ENCODE measurements around the gene CMSS1. TPM values are rescaled to one million over a fixed set of nuclear protein-coding genes. Genes with fewer than 3 reads are reported as not detected.
"Not testable (repeated sequence)": the region's sequence is repeated elsewhere in the genome, so short reads cannot be mapped to it uniquely, and the experiment has no call there.

The CMSS1 gene
- total RNA-seq, 1 experiment from 2014 or later: 63.7 TPM

DNA sequence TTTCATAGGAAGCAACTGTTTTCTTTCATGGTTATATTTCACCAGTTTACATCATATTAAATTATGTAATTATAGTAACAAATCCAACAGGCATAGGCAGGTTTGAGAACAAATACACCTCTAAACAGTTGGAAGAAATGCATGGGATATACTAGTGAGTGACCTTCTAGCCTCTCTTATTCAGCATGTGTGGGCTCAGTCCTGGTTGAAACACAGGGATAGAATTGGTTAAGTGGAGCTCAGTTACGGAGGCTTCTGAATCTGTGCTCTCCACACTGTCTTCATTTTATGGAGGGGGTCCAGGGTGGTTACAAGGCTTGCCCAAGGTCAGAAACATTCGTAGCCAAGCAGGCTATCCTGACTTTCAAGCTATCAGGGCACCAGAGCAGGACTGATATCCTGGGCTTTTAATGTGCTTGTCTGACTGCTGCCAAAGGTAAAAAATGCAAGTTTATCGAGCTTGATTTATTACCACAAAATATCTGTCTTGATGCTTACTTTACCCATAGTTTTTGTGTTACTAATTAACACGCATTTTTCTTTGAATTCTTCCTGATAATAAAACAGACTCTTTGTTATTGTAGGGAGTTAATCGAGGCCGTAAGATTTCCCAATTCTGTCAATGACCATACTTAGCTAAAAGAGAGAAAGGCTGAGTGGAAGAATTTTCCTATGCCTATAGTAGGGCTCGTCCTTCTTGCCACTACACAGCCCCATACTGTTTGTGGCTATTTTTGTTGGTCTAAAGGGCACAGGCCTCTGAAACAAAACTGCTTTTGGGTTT is 207.1 kb downstream of the CMSS1 start:
- DNase-seq (ENCODE audit: low read depth): no peak

- DNase-seq (ENCODE audit: low read depth): no peak
Observed at GRCh38 chr3:100027321-100027720, 209.7 kb downstream of the CMSS1 start.

GRCh38 chr3:100029052-100029451 is 211.4 kb downstream of the CMSS1 start:
- no peak for DNase-seq (ENCODE audit: low read depth)

DNA sequence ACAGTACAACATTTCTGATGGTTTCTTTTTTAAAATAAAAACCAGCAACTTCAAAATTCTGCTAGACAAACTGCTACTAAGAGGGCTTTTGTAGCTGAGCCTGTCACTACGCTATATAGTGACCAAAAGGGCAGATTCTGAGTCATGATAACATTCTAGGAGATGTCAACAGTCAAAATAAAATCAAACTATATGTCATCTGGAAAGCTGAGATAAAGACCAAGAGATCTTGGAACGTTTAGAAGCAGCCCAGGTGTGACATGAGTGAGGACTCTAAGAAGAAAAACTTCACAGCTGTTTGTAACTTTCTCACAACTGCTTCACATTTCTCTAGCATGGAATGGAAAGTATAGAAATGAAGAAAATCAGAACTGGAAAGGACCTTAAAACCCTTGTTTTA is 212.0 kb downstream of the CMSS1 start:
- DNase-seq (ENCODE audit: low read depth): no peak

DNA sequence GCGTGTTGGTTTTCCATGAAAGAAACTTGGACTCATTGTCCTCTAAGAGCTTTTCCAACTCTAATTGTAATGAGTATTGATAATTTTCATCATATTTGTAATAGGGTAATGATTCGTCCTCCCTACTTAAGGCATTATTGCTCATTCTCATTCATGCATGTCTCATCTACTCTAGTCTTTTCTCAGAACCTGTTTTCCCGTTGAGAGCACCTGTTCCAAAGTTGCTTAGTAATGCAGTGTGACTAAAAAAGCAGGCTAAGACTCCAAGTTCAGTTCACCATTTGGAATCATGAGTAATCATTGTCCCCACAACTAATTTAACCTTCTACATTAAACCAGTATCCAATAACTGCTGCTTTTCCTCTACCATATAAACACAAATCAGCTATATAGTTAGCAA is 212.7 kb downstream of the CMSS1 start:
- DNase-seq (ENCODE audit: low read depth): no peak

- DNase-seq (ENCODE audit: low read depth): no peak
Observed at GRCh38 chr3:100030914-100031425, 213.3 kb downstream of the CMSS1 start.

GRCh38 chr3:100032243-100032642 is 214.6 kb downstream of the CMSS1 start:
- DNase-seq (ENCODE audit: low read depth): peak; percentile 78

DNA sequence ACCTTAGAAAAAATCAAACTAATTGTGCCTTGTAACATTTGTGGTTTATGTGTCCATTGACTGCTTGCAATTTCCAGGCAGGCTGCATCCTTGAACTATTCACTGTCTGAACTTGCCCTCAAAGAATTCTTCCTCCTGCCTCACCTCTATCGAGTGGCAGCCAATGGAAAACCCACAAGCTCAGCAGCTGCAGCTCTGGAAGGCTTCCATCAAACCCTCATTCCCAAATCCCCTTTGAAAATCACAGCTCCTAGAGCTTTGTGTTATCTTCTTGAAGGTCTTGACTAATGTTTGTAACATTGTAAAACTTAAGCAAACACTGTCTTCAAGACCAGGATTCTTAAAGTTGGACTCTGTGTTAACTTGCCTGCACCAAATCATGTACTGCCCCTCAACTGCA is 215.5 kb downstream of the CMSS1 start:
- peak; percentile 69 for DNase-seq (ENCODE audit: low read depth)

- DNase-seq (ENCODE audit: low read depth): no peak
Observed at GRCh38 chr3:100033903-100034471, 216.3 kb downstream of the CMSS1 start.

DNA sequence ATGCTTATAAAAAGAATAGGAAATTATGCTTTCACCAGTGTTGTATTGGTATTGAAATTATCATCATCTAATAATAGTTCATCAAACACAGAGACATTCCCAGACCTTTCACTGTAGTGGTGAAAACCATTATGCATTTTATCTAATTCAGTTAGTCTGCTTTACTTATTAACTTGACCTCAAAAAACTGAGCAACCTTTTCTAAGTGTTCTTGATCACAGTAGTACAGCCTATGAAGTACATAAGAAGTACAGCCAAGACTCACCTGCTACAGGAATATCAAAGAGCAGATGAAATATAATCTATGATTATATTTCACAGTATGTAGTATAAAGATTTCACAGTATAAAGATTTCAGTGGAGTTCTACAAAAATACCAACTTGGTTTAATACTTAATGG is 221.4 kb downstream of the CMSS1 start:
- DNase-seq (ENCODE audit: low read depth): no peak

GRCh38 chr3:100040451-100041225 is 223.0 kb downstream of the CMSS1 start:
- DNase-seq (ENCODE audit: low read depth): peak; percentile 40

DNA sequence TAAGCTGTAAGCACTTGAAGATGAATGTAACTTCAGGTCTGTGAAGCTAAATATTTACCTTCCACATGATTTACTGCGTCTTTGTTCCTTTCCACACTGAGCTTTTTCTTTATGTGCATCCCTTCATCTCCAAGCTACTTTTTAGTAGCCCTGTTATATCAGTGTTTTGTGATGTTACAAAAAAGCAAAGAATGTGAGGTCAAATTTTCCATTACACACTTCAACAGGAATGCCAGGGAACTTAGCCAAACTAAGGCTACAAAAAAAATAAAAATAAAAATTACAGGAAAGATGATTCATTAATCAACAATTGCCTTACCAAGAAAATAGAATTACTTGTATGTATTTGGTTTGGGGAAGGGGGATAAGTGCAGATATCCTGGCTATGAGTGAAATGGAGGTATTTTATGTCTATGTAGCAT is 223.7 kb downstream of the CMSS1 start:
- DNase-seq (ENCODE audit: low read depth): peak; percentile 83

DNA sequence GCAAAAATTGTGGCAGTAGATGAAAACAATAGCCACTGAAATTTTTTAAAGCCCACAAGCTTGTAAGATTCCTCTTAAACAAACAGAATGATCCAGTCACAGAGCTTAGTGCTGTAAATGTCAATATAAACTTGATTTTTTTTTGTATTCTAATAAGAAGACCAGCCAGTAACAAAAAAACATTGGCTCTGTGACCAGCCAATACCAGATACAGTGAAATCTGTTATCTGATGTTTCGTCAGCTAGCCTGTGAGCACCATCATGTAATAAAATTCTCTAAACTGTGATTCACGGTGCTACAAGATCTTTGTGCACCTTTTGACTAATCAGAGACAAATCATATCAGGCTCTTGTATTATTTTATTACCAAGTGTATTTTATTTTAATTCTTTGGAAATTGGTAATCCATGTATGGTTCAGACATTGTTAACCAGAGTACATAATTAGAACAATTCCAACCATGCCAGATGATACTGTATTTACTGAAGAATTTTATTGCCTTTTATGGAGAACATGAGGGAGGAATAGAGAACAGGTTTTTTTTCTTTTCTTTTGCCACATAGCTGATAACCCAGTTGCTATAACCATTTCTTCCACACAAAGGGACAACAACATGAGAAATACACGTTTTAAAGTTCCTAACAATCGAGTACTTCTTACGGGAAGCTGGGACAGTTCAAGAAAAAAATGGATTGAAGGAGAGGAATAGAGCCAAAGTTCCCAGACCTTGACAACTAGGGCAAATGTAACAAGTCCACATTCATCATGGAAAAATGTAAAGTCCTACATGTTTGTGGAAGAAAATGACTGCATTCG is 224.7 kb downstream of the CMSS1 start:
- peak; percentile 72 for DNase-seq (ENCODE audit: low read depth)

GRCh38 chr3:100043271-100043670 is 225.6 kb downstream of the CMSS1 start:
- no peak for DNase-seq (ENCODE audit: low read depth)

DNA sequence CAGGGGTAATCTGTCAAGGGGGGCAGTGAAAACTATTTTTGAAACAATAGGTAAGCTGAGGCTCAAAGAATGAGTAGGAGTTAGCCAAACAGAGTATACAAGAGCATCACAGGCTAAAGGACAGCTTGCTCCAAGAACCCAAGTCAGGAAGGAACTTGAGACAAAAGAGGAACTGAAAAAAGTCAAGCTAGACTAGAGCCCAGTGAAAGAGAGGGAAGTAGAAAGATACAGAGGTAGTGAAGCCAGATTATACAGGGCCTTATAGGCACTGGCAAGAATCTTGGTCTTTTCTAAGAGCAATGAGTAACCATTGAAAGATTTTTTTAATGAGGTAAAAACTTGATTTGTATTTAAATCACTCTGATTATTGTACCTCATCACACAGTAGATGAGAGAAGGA is 226.7 kb downstream of the CMSS1 start:
- no peak for DNase-seq (ENCODE audit: low read depth)

DNA sequence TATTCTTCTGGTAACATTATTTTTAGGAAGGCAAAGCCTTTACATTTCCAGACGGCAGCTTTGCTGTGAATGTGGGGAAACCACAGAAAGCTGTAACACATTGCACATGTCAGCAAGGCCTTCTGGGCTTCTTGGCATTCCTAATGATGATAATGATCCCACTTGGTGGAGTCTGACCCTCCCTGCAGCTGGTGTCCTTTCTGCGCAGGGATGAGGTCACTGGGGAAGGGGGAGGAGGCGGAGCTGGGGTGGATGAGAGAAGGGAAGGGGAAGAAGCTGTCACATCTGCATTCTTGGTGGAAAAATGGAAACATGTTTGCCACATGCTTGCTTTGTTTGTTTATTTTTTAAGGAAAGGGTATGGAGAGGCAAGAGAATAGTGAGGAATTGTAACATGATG is 228.0 kb downstream of the CMSS1 start:
- DNase-seq (ENCODE audit: low read depth): peak; percentile 98

DNA sequence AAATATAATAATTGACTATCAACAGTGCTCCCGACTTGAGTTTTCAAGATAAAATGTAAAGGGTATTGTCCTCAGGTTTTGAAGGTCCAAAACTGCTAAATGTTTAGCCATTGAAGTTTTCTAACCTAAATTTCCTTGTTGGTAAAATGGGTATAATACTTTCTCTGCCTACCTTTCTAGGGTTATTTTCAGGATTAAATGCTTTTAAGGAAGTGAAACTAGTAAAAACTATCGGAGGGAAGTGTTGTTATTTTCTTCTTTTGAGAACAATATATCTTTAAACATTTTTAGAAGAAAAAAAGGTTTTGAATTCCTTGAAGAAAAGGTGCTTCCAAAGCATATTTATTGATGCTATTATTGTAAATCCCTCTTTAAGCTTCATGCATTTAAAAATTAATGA is 229.3 kb downstream of the CMSS1 start:
- DNase-seq (ENCODE audit: low read depth): no peak

GRCh38 chr3:100047455-100048141 is 229.9 kb downstream of the CMSS1 start:
- DNase-seq (ENCODE audit: low read depth): peak; percentile 91

DNA sequence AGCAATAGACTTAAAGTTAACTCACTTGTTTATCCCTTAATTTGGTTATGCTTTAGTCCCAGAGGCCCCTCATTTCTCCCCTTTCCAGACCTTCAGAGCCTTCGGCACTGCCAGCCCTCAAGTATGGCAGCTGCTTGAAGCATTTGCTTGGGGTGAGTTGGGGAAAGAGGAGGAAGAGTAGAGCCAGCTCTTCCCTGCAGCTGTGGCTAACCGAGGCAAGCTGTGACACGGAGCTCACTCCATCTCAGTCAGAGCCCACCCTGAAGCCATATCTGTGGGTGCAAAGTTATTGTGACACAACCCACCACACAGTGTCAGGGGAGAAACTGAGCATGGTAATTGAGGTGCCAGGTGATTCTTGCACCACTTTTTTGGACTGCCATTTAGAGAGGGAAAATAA is 230.6 kb downstream of the CMSS1 start:
- peak; percentile 58 for DNase-seq (ENCODE audit: low read depth)

DNA sequence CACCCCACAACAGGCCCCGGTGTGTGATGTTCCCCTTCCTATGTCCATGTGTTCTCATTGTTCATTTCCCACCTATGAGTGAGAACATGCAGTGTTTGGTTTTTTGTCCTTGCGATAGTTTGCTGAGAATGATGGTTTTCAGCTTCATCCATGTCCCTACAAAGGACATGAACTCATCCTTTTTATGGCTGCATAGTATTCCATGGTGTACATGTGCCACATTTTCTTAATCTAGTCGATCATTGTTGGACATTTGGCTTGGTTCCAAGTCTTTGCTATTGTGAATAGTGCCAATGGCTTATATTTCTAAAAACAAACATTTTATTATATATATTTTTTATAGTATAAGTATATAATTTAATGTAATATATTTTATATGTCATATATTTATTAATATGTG is 233.9 kb downstream of the CMSS1 start:
- DNase-seq (ENCODE audit: low read depth): not testable (repeated sequence)
